GM12892 (cell line): Measurements from ENCODE around the gene ZBTB7C.

Source experiments
- DNase-seq: peaks from one replicate; pipeline ENCODE4 v3.0.0; 2011; ENCODE audit not compliant: insufficient read length
- FAIRE-seq: peaks from 2 replicates; lab custom pipeline; 2011; peaks lifted over from hg19 to GRCh38; lab: Jason Lieb, UNC
- POLR2A ChIP-seq: IDR thresholded peaks from 2 replicates; pipeline ENCODE4 v1.6.1; 2011; ENCODE audit warnings: low read depth, low read length, control low read depth
- POLR2AphosphoS5 ChIP-seq: IDR thresholded peaks from 2 replicates; pipeline ENCODE4 v1.6.1; 2011; ENCODE audit warnings: low read depth, low read length, control low read depth
- TAF1 ChIP-seq: IDR thresholded peaks from 2 replicates; pipeline ENCODE4 v1.6.1; 2011; ENCODE audit warnings: low read depth, mild to moderate bottlenecking, control low read depth, low read length, borderline replicate concordance

The ZBTB7C gene

DNA sequence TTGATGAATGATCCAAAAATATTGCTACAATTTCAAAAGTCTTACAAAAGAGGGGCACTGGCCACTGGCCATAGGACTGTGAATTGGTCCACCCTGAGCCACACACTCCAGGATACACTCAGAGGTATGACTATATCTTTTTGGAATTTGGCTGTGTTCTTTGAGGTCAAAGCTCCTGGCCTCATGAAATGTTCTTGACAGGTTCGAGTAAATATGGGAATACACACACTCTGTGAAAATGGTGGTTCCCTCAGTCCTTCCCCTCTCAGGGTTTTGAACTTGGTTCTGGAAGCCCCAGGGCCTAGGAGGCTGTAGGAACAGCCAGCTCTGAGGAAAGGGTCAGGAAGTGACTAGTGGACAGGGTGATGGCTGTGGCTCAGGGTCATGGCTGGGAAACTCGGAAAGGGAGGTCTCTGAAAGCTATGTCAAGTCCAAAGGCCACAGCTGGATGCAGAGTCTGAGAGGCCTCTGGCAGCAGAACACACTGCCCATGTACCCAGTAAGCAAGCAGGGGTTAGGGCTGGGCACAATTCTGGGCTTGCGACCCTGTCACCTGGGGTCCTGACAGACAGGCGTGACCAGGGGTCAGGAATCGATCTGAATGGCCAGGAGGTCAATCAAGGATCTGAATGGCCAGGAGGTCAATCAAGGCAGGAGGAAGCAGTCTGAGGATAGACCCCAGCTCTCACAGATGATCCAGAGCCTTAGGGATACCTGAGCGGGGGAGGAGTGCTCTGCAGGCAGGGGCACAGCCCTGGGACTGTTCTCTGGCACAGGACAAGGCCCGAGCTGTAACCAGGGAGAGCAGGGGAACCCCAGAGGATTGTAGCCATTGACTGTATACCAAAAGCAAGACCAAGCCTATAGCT lies 255.3 kb downstream of the ZBTB7C start:
- no peak for DNase-seq
- TF ChIP-seq POLR2AphosphoS5 (no peak), TAF1 (no peak), POLR2A (no peak)

DNA sequence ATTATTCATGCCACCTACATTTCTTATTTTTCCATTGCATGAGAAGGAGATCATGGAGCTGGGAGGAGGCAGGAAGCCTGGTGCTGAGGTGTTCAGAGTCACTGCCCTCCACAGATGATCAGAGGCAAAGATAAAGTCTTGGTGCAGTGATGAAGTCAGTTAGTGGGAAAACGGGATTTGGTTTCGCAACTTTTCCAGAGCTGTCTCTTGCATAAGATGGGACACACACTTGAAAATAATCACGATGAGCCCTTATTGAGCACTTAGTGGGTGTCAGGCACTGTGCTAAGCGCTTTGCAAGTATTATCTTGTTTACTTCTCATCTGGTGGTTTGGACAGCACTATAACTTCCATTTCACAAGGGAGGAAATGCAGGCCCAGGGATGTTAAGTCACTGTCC lies 256.6 kb downstream of the ZBTB7C start:
- no peak for TF ChIP-seq POLR2A
- DNase-seq (no peak), FAIRE-seq (no peak)

More for the DNA sequence above, 255.3 kb downstream of the ZBTB7C start:
- FAIRE-seq, result no peak

- TF ChIP-seq TAF1 (no peak), POLR2A (no peak), POLR2AphosphoS5 (no peak)
- DNase-seq (no peak), FAIRE-seq (no peak)
Measured at GRCh38 chr18:48151421-48152065, 257.6 kb downstream of the ZBTB7C start.

DNA sequence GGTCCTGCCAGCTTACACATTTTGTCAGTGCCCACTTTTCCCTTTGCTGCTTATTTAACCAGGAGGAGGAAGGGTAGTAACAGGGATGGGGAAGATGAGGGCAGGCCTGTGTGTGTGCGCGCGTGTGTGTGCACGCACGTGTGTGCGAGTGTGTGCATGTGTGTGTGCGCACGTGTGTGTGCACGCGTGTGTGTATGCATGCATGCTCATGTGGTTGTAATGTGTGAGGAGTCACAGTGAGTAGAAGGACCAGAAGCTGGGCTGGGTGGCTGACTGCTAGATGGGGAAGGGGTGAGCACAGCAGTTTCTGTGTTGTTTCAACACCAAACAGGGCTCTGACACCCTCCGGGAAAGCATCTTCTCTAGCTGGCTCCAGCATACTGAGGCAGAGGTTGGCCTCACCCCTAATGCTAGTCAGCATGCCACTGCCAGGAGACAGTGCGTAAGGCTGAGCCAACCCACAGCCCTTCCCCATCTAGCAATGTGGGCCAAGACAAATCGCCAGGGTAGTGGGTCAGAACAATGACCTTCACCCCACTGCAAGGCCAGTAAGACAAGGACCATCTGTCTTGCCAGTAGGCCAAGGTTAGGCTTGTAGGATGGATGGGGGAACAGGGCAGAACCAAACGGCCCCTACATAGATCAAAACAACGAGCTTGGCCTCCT lies 260.0 kb downstream of the ZBTB7C start:
- no peak for TF ChIP-seq POLR2A
- no peak for TF ChIP-seq POLR2AphosphoS5
- TF ChIP-seq TAF1, result no peak
- DNase-seq (no peak), FAIRE-seq (no peak)

DNA sequence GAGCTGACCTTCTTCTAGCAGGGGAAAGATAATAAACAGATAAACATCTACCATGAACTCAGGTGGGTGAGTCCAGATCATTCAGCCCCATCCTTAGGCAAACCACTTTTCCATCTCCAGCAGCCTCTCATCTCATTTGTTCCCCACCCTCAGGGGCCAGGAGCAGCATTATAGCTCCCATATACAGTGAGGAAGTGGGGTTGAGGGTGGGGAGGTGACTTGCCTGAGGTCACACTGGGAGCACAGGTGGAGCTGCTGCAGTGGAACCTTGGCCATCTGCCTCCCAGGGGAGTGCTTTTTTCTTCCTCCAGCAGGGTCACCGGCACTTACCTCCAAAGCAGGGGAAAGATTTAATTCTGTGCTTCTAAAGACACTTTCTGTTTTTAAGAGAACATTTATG lies 266.2 kb downstream of the ZBTB7C start:
- FAIRE-seq, result no peak
- DNase-seq, result no peak
- no peak for TF ChIP-seq POLR2AphosphoS5
- no peak for TF ChIP-seq TAF1
- TF ChIP-seq POLR2A, result no peak

GRCh38 chr18:48142353-48142752 lies 266.8 kb downstream of the ZBTB7C start:
- no peak for DNase-seq
- no peak for FAIRE-seq
- TF ChIP-seq POLR2A (no peak), TAF1 (no peak), POLR2AphosphoS5 (no peak)

DNA sequence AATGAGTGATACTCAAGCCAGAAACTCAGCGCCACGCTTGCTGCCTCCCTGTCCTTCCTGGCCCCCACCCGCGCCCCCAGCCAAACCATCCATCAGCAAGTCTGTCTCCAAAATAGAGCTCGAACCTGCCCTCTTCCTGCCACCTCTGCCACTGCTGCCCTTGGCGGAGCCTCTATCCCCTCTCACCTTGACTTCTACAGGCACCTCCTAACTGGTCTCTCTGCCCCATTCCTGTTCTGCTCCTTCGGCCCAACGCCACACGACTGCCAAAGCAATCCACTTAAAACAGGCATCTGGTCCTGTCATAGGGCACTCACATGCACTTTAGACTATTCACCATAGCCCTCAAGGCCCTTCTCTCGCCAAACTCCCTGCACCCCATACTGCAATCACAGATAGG lies 268.5 kb downstream of the ZBTB7C start:
- FAIRE-seq (no peak), DNase-seq (no peak)
- TF ChIP-seq POLR2A (no peak), TAF1 (no peak), POLR2AphosphoS5 (no peak)

DNA sequence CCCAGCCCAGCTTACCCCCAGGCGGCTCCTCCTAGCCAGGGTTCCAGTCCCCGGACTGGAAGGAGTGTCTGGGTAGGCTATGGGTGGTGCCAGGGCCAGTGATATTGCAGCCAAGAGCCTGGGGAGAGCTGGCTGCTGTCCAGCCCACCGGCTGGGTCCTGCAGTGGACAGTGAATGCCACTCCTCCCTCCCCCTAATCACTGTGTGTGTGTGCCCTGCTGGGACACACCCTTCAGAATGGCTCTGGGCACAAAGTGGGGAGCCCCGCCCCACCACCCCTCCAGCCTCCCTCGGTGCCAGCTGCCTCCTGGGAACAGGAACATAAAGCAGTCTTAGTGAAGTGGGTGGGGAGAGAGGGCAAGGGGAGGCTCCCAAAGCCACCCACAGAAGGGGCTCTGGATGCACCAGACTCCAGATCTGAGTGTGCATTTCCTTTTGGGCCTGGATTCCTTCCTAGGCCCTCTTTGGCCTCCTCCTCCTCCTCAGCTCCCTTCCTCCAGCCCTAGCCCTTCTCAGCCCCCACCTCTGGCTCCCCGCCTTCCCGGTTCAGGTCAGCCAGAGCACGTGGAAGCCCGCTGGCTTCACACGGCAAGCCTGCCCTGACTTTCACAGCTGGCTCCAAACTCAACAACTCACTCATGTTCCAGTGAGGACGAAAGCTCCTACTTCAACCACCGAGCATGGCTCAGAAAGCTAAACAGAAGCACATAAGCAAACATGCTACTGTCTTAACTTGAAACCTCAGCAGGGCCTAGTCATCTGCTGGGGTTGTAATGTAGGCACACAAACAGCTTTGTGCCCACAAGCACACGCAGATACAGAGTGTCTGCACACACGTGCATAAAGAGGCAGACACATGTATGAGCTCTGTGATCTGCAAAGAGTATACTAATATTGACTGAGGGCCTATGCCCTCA lies 269.5 kb downstream of the ZBTB7C start:
- FAIRE-seq, result no peak
- DNase-seq, result no peak

GRCh38 chr18:48138660-48139430 lies 270.3 kb downstream of the ZBTB7C start:
- no peak for DNase-seq

More for the DNA sequence above, 269.5 kb downstream of the ZBTB7C start:
- TF ChIP-seq TAF1 (no peak), POLR2AphosphoS5 (no peak), POLR2A (no peak)

DNA sequence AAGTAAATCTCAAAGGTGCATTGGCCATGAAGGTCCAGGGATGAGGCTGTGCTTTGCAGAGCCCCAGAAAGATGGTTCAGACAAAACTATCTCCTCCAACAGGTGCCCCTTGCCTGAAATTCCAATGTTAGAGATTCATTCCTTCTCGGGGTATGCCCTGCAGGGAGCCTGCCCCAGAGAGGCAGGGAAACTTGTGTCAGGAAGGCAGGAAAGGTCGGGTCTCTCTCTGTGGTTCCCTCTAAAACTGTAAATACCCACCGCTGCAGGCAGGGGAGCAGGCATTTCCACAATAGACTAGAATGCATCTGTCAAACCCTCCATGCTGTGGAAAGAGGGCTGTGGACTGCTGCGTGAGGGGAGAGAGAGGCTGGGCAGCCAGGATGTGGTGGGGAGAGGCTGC lies 271.0 kb downstream of the ZBTB7C start:
- TF ChIP-seq POLR2A (no peak), POLR2AphosphoS5 (no peak), TAF1 (no peak)
- DNase-seq (no peak), FAIRE-seq (no peak)

More at GRCh38 chr18:48138660-48139430, 270.3 kb downstream of the ZBTB7C start:
- no peak for TF ChIP-seq POLR2A
- no peak for TF ChIP-seq POLR2AphosphoS5
- TF ChIP-seq TAF1, result no peak
- no peak for FAIRE-seq
